Measurements from ENCODE around the gene PTPA.
"Not testable (repeated sequence)": the region's sequence is repeated elsewhere in the genome, so short reads cannot be mapped to it uniquely, and the experiment has no call there.

Gene PTPA

GRCh38 chr9:129109952-129110739, 1.1 kb upstream of the PTPA start:
- peak; percentile 79 for DNase-seq (ENCODE audit: low spot score)

- DNase-seq (ENCODE audit: low spot score), result peak; percentile 63
Observed at GRCh38 chr9:129111528-129112151, 425 bp downstream of the PTPA start.

DNA sequence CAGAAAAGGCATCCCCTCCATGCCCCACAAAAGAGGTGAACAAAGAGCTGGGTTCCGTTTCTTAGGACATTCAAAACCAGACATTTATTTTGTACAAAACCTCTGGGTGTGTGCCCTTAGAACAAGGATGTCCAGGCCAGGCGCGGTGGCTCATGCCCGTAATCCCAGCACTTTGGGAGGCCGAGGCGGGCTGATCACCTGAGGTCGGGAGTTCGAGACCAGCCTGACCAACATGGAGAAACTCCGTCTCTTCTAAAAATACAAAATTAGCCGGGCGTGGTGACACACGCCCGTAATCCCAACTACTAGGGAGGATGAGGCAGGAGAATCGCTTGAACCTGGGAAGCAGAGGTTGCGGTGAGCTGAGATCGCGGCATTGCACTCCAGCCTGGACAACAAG, 1.3 kb downstream of the PTPA start:
- not testable (repeated sequence) for DNase-seq (ENCODE audit: low spot score)

- no peak for DNase-seq (ENCODE audit: low spot score)
Observed at GRCh38 chr9:129113645-129114304, 2.6 kb downstream of the PTPA start.

DNA sequence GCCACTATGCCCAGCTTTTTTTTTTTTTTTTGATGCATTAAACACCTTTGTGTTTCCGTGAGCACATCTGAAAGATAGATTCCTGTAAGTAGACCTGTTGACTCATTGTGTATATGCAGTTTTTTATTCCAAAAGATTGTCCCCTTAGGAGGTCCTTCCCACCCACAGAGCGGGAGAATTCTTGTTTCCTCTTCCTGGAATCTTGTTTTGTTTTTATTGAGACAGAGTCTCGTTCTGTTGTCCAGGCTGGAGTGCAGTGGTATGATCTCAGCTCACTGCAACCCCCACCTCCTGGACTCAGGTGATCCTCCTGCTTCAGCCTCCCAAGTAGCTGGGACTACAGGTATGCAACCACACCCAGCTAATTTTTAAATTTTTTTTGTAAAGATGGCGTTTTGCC, 7.6 kb downstream of the PTPA start:
- no peak for DNase-seq (ENCODE audit: low spot score)

DNA sequence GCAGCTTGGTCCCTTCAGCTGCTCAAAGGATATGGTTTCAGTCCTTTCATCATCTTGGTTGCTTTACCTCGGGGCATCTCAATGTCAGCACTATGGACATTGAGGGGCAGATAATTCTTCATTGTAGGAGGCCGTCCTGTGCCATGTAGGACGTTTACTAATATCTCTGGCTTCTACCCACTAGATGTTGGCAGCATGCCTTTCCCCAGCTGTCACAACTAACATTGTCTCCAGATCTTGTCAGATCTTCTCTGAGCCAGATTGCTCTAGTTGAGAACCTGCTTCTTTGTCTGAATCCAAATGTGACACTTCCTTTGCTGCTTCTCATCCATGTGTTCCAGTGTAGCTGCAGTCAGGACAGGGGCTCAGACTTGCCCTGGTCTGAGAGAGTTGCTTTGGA, 10.3 kb downstream of the PTPA start:
- DNase-seq (ENCODE audit: low spot score), result no peak

- DNase-seq (ENCODE audit: low spot score), result no peak
Observed at GRCh38 chr9:129122133-129122532, 10.9 kb downstream of the PTPA start.

- not testable (repeated sequence) for DNase-seq (ENCODE audit: low spot score)
Observed at GRCh38 chr9:129122976-129123375, 11.8 kb downstream of the PTPA start.

DNA sequence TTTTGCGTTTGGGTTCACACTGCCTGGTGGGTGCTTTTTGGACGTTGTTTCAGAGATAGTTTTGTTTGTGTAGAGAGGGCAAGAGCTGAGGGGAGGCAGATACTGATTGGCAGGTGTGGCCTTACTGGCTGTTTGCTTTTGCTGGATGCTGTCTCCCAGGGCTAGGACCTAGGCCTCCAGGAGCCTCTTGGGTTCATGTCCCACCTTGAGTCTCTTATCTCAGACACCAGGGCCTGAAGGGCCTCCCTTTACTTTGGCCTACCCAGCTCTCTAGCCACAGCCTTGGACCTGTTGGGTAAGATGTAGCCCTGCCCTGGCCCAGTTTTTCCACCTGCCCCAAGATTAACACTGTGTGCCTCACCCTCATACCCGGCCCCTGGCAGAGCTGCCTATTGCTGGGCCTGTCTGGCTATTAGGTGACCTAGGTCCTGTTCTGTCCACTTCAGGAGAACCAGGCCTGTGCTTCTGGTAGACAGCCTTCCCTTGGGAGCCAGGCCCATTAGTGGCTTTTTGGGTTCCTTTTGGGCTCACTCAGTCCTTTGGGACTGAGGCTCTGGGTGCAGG, 13.4 kb downstream of the PTPA start:
- no peak for DNase-seq (ENCODE audit: low spot score)

GRCh38 chr9:129125478-129125877, 14.3 kb downstream of the PTPA start:
- peak; percentile 79 for DNase-seq (ENCODE audit: low spot score)

- DNase-seq (ENCODE audit: low spot score), result no peak
Observed at GRCh38 chr9:129126749-129127618, 15.8 kb downstream of the PTPA start.

- DNase-seq (ENCODE audit: low spot score), result no peak
Observed at GRCh38 chr9:129128689-129129088, 17.5 kb downstream of the PTPA start.

DNA sequence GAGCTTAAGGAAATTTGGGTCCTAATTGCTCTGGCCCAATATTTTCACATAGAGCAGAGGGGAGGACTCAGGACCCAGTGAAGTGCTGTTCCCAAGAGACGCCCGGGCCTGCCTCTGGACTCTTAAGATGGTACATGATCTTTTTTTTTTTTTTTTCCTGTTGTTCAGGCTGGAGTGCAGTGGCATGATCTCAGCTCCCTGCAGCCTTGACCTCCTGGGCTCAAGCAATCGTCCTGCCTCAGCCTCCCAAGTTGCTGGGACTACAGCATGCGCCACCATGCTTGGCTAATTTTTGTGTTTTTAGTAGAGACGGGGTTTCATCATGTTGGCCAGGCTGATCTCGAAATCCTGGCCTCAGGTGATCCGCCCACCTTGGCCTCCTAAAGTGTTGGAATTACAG, 19.1 kb downstream of the PTPA start:
- not testable (repeated sequence) for DNase-seq (ENCODE audit: low spot score)

- DNase-seq (ENCODE audit: low spot score), result no peak
Observed at GRCh38 chr9:129130791-129131190, 19.6 kb downstream of the PTPA start.

- peak; percentile 82 for DNase-seq (ENCODE audit: low spot score)
Observed at GRCh38 chr9:129131300-129132145, 20.3 kb downstream of the PTPA start.

GRCh38 chr9:129133082-129133481, 21.9 kb downstream of the PTPA start:
- no peak for DNase-seq (ENCODE audit: low spot score)

DNA sequence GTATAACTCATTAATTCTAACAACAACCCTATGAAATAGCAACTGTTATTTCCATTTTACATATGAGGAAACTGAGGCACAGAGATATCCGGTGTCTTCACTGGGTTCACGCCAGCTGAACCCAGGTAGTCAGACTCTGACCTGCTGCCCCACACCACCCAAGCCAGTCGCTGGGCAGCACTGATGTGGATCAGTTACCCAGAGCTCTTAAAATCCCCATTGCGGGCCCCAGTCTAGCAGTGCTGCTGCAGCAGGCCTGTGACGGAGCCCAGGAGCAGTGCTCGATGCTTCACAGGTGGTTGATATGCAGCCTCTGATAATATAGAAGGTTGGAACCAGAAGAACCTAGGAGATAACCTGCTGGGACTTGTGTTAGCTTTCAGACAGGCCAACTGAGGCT, 24.3 kb downstream of the PTPA start:
- DNase-seq (ENCODE audit: low spot score), result no peak

DNA sequence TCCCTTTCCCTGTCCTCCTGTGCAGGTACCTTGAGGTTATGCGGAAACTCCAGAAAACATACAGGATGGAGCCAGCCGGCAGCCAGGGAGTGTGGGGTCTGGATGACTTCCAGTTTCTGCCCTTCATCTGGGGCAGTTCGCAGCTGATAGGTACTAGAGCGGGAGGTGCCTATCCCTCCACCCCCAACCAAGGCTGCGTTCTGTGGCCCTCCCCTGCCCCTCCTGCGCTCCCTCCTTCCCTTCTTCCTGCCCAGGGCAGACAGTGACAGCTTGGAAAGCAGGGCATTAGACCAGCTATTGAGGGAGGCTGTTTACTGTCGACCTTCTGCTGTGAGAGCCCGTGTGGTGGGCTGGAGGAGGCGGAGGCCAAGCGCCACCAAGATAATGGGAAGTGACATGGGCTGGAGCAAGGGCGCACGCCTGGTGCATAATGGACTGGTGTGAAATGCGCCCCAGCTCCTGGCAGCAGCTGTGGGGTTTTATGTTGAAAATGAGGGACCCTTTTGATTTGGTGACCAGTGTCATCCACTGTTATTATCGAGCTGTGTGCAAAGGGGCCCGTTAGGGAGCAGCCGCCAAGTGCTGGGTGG, 25.3 kb downstream of the PTPA start:
- no peak for DNase-seq (ENCODE audit: low spot score)

DNA sequence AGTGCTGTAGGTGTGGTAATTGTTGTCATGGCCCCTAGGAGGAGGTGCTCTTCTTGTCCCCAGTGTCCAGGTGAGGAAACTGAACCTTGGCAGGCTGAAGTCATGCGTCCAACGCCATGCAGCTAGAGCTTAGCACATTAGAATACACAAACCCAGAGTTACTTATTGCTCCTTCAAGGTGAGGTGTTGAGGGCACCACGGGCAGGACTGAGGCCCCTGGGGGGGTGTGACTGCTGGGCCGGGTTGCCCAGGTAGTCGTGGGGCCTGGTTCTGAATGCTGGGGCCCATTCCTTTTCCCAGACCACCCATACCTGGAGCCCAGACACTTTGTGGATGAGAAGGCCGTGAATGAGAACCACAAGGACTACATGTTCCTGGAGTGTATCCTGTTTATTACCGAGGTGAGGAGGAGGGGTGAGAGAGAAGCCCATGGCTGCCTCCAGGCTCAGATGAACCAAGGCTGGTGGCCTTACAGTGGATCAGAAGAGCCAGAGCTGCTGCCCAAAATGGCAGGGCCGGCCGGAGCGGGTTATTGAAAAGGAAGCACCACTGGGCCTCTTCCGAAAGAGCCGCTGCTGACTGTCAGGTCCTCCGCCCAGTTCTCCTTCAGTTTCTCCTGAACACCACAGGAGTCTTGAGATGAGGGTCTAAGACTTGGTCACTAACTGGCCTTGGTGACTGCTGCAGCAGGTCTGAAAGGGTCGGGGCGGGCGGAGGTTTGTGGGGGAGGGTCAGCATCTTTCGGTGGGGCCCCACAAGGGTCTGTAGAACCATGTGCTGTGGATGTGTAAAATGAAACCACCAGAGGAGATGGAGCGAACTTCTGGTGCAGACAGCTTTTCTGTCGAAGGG, 26.3 kb downstream of the PTPA start:
- no peak for DNase-seq (ENCODE audit: low spot score)

GRCh38 chr9:129138144-129138462, 26.9 kb downstream of the PTPA start:
- no peak for DNase-seq (ENCODE audit: low spot score)
